ENCODE results near the gene BHLHE41.

DNA sequence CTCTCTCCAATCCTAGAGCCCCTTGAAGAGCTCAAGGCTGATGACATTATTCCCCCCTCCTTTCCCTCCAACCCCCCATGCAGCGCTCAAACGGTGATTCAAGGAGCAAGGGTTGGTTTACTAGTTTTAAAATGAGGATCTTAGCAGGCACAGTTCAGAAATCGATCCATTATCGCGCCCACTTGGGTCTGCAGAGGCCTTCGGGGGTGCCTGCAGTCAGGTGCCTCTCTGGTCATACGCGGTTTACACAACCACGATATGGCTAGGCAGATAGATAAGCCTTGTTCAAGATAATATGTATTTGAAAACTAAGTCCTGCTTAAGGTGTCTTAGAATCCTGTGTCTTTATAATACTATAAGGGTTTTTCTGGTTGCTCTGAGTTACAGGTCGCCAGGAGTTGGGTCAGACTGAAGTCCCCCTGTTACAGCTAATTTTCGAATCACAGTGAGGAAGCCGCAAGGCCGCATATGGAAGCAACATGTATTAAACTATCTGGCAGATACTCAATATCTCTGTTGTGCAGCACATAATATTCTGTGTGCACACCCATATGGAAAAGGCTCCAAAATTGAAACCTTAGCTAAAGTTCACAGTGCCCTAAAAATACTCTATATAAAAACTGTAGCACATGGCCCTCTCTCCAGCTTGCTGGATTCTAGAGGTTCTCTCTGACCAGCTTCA lies 10.0 kb downstream of the BHLHE41 start:
- TF ChIP-seq, protein P1, sequence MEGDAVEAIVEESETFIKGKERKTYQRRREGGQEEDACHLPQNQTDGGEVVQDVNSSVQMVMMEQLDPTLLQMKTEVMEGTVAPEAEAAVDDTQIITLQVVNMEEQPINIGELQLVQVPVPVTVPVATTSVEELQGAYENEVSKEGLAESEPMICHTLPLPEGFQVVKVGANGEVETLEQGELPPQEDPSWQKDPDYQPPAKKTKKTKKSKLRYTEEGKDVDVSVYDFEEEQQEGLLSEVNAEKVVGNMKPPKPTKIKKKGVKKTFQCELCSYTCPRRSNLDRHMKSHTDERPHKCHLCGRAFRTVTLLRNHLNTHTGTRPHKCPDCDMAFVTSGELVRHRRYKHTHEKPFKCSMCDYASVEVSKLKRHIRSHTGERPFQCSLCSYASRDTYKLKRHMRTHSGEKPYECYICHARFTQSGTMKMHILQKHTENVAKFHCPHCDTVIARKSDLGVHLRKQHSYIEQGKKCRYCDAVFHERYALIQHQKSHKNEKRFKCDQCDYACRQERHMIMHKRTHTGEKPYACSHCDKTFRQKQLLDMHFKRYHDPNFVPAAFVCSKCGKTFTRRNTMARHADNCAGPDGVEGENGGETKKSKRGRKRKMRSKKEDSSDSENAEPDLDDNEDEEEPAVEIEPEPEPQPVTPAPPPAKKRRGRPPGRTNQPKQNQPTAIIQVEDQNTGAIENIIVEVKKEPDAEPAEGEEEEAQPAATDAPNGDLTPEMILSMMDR (conservative IDR thresholded peaks at IDR 0.05) = no peak
- no peak for TF ChIP-seq ZFX (IDR thresholded peaks at IDR 0.05)

All from C4-2B (cell line).